Measurements from ENCODE around the gene SLC38A8. TPM values are rescaled to one million over a fixed set of nuclear protein-coding genes. Genes with fewer than 3 reads are reported as not detected.

SLC38A8 gene
- polyA plus RNA-seq, 2 of the 4 experiments (the other 2 are of a cell fraction), result not detected

- ATAC-seq (no peak; a peak in 1 of 6 replicates), FAIRE-seq (no peak), DNase-seq (ENCODE audit: low read depth in 1 of 2, low spot score in 1 of 2) (no peak)
- ChIA-PET POLR2A (interaction anchor here (1.0 kb wide), 1 partner anchor 61 kb away, joined by 5 read pairs; no protein-coding TSS in a partner anchor), CTCF (interaction anchor here (0.6 to 0.8 kb wide), 3 partner anchors 24 to 51 kb away, joined by 3 to 5 read pairs (median 3); no protein-coding TSS in a partner anchor)
- Histone ChIP-seq H3K9me3 (no peaks in the 10 kb centered on the region), H3K4me3 (no peak overlapping the region), H3K4me2 (peak overlapping the region; percentile 47), H3K27ac (no peak overlapping the region), H3K4me1 (peaks cover 8% of the 10 kb centered on the region; the same call in 1 of the 3 replicates)
- 30% methylated on average over 14 of the region's 14 CpGs for WGBS (ENCODE audit: missing lambda C conversion rate)
- TF ChIP-seq TP53 (CRISPR knock-in tag; IDR thresholded peaks at IDR 0.05) (no peak), TFCP2L1 (CRISPR knock-in tag; IDR thresholded peaks at IDR 0.05) (no peak), RFX5 (IDR thresholded peaks at IDR 0.05) (no peak), PBX3 (IDR thresholded peaks at IDR 0.05) (no peak), HMGXB4 (CRISPR knock-in tag; IDR thresholded peaks at IDR 0.05; ENCODE audit: borderline replicate concordance) (no peak), ELK1 (IDR thresholded peaks at IDR 0.05; ENCODE audit: low read depth, low read length) (no peak), ZSCAN20 (CRISPR knock-in tag; IDR thresholded peaks at IDR 0.05) (no peak), EHF (CRISPR knock-in tag; IDR thresholded peaks at IDR 0.05) (no peak), BCL3 (IDR thresholded peaks at IDR 0.05) (no peak), USF2 (IDR thresholded peaks at IDR 0.05) (no peak), SREBF2 (IDR thresholded peaks at IDR 0.05) (no peak), ZC3H11A (IDR thresholded peaks at IDR 0.05) (no peak), PHF8 (IDR thresholded peaks at IDR 0.05; ENCODE audit: borderline replicate concordance, low read depth) (no peak), CHD4 (IDR thresholded peaks at IDR 0.05; ENCODE audit: borderline replicate concordance) (no peak), MAX (IDR thresholded peaks at IDR 0.05) (no peak)
These were observed 27.8 kb downstream of the SLC38A8 start for GRCh38 chr16:84014570-84015327.

- FAIRE-seq, result peak; percentile 39
- Histone ChIP-seq H3K9me3 (no peaks in the 10 kb centered on the region), H3K27ac (no peak overlapping the region), H3K4me2 (peak overlapping the region; percentile 47), H3K4me3 (0 out of 3 replicates have a peak overlapping the region, but pooled peaks have one; percentile 13), H3K4me1 (peaks cover 8% of the 10 kb centered on the region; the same call in 1 of the 3 replicates)
- ChIA-PET POLR2A (interaction anchor here (1.0 kb wide), 1 partner anchor 60 kb away, joined by 5 read pairs; no protein-coding TSS in a partner anchor), CTCF (interaction anchor here (0.7 to 1.2 kb wide), 4 partner anchors 19 to 58 kb away, joined by 3 to 5 read pairs (median 3); no protein-coding TSS in a partner anchor)
- peak; percentile 70 to 96 for DNase-seq (ENCODE audit: low read depth in 1 of 2, low spot score in 1 of 2)
- peak; percentile 79 to 92 for ATAC-seq
- WGBS (ENCODE audit: missing lambda C conversion rate), result 6% methylated on average over 14 of the region's 14 CpGs
- TF ChIP-seq MAX (IDR thresholded peaks at IDR 0.05), result peak; percentile 43; the same call in 1 of the 2 replicates
- no peak for TF ChIP-seq SREBF2 (IDR thresholded peaks at IDR 0.05)
- TF ChIP-seq E2F6 (IDR thresholded peaks at IDR 0.05; ENCODE audit: borderline replicate concordance, low read depth), result 0 out of 2 replicates have a peak, but pooled peaks have one; percentile 30
- TF ChIP-seq PBX3 (IDR thresholded peaks at IDR 0.05), result no peak
- TF ChIP-seq ATOH8 (CRISPR knock-in tag; IDR thresholded peaks at IDR 0.05; ENCODE audit: low read depth), result no peak
These were observed 28.6 kb downstream of the SLC38A8 start for GRCh38 chr16:84013787-84014569.
